ENCODE data around the gene NGRN. TPM values are rescaled to one million over a fixed set of nuclear protein-coding genes. Genes with fewer than 3 reads are reported as not detected.

NGRN gene
- total RNA-seq, 1 donor from 2014 or later = 114 TPM

GRCh38 chr15:90232941-90233386 lies 32.5 kb upstream of the NGRN start:
- FAIRE-seq (no peak), DNase-seq (ENCODE audit: low read depth) (no peak)
- peaks cover 10% of the 10 kb centered on the region for H3K36me3 ChIP-seq (ENCODE audit: control insufficient read depth, insufficient read depth, low read length)
- peak overlapping the region; percentile 72 for H3K4me3 ChIP-seq (ENCODE audit: low read depth, low read length)
- TF ChIP-seq, protein P1, sequence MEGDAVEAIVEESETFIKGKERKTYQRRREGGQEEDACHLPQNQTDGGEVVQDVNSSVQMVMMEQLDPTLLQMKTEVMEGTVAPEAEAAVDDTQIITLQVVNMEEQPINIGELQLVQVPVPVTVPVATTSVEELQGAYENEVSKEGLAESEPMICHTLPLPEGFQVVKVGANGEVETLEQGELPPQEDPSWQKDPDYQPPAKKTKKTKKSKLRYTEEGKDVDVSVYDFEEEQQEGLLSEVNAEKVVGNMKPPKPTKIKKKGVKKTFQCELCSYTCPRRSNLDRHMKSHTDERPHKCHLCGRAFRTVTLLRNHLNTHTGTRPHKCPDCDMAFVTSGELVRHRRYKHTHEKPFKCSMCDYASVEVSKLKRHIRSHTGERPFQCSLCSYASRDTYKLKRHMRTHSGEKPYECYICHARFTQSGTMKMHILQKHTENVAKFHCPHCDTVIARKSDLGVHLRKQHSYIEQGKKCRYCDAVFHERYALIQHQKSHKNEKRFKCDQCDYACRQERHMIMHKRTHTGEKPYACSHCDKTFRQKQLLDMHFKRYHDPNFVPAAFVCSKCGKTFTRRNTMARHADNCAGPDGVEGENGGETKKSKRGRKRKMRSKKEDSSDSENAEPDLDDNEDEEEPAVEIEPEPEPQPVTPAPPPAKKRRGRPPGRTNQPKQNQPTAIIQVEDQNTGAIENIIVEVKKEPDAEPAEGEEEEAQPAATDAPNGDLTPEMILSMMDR (IDR thresholded peaks at IDR 0.05; ENCODE audit: insufficient read depth, low read length, severe bottlenecking) = peak; percentile 51
- H3K27me3 ChIP-seq (ENCODE audit: control insufficient read depth, insufficient read depth, low read length) = no peaks in the 10 kb centered on the region

DNA sequence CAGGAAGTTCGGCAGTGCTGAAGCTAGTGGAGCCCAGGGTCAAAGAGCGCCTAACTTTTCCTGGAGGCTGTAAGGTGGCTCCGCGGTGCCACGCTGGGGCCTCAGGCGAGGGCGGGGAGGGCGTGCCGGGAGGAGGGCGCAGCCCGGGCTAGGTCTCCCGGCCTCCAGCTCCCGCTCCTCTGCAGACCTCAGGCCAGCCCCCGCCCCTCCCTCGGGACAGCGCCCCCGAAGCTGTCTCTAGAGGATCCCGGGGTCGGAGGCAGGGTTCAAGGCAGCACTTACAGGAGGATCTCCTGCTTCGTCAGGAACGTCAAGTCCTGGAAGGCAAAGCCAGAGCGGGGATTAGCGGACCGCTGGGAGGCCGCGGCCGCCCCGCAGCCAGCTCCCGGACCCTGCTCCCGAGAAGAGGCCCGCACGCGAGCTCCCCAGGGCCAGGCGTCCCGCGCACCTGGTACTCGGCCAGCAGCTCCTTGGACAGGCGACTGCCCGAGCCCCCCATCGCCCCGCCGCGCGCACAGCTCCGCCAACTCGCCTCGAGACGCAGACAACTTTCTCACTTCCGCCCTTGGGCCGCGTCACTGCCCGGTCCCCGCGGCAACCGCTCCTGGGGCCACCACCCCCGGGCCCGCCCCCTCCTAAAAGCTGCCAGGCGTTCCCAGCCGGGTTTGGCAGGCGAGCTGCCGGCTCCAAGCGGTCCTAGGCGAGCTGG lies 31.9 kb upstream of the NGRN start, which contains the start of gene CIB1:
Gene CIB1, minus strand, starts transcription at position 555 of the 709 bp plus-strand sequence. Its CDS starts 56 bp downstream, at position 499.
- no peaks in the 10 kb centered on the region for H3K27me3 ChIP-seq (ENCODE audit: control insufficient read depth, insufficient read depth, low read length)
- no peak for FAIRE-seq
- peaks cover 10% of the 10 kb centered on the region for H3K36me3 ChIP-seq (ENCODE audit: control insufficient read depth, insufficient read depth, low read length)

GRCh38 chr15:90234096-90234988 lies 31.1 kb upstream of the NGRN start, which contains the start of gene GDPGP1:
GDPGP1 (plus strand) TSS chr15:90234209; CDS start chr15:90240909, 6,700 bp downstream.
- H3K4me3 ChIP-seq (ENCODE audit: low read depth, low read length) = peak within 1 kb of the TSS; percentile 72
- no peaks in the 10 kb centered on the region for H3K27me3 ChIP-seq (ENCODE audit: control insufficient read depth, insufficient read depth, low read length)
- TF ChIP-seq, protein P1 (IDR thresholded peaks at IDR 0.05; ENCODE audit: insufficient read depth, low read length, severe bottlenecking) = no peak
- FAIRE-seq (no peak), DNase-seq (ENCODE audit: low read depth) (no peak)
- H3K36me3 ChIP-seq (ENCODE audit: control insufficient read depth, insufficient read depth, low read length) = peaks cover 7% of the 10 kb centered on the region

More for the DNA sequence above, 31.9 kb upstream of the NGRN start, which contains the start of gene CIB1:
- H3K4me3 ChIP-seq (ENCODE audit: low read depth, low read length) = peak within 1 kb of the TSS; percentile 72
- TF ChIP-seq, protein P1 (IDR thresholded peaks at IDR 0.05; ENCODE audit: insufficient read depth, low read length, severe bottlenecking) = no peak
- DNase-seq (ENCODE audit: low read depth) = peak; percentile 87

GRCh38 chr15:90239371-90239770 lies 26.1 kb upstream of the NGRN start:
- no peak for FAIRE-seq
- no peak for DNase-seq (ENCODE audit: low read depth)
- no peaks in the 10 kb centered on the region for H3K27me3 ChIP-seq (ENCODE audit: control insufficient read depth, insufficient read depth, low read length)
- H3K4me3 ChIP-seq (ENCODE audit: low read depth, low read length) = no peak overlapping the region
- TF ChIP-seq, protein P1 (IDR thresholded peaks at IDR 0.05; ENCODE audit: insufficient read depth, low read length, severe bottlenecking) = no peak
- H3K36me3 ChIP-seq (ENCODE audit: control insufficient read depth, insufficient read depth, low read length) = peaks cover 5% of the 10 kb centered on the region

DNA sequence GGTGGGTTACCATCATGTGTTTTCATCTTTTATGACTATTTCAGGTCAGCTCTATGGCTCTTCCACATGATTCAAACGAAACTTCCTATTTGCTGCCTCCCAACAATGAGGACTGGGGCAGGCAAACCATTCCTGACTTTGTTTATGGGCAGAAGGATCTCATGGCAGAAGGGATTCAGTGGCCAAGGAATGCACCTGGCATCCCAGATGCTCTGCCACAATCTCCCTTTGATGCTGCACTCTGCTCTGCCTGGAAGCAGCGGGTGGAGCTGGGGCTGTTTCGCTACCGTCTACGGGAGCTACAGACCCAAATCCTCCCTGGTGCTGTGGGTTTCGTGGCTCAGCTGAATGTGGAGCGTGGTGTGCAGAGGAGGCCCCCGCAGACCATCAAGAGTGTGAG lies 24.6 kb upstream of the NGRN start:
- H3K27me3 ChIP-seq (ENCODE audit: control insufficient read depth, insufficient read depth, low read length) = no peaks in the 10 kb centered on the region
- no peak overlapping the region for H3K4me3 ChIP-seq (ENCODE audit: low read depth, low read length)
- TF ChIP-seq, protein P1 (IDR thresholded peaks at IDR 0.05; ENCODE audit: insufficient read depth, low read length, severe bottlenecking) = no peak
- DNase-seq (ENCODE audit: low read depth) (no peak), FAIRE-seq (no peak)
- peaks cover 5% of the 10 kb centered on the region for H3K36me3 ChIP-seq (ENCODE audit: control insufficient read depth, insufficient read depth, low read length)

Data from bronchial epithelial cell (primary cell).